ENCODE data around the gene ADAMTSL3. TPM values are rescaled to one million over a fixed set of nuclear protein-coding genes. Genes with fewer than 3 reads are reported as not detected.

ADAMTSL3 gene
- total RNA-seq, 1 experiment from 2014 or later = 0.05 TPM

DNA sequence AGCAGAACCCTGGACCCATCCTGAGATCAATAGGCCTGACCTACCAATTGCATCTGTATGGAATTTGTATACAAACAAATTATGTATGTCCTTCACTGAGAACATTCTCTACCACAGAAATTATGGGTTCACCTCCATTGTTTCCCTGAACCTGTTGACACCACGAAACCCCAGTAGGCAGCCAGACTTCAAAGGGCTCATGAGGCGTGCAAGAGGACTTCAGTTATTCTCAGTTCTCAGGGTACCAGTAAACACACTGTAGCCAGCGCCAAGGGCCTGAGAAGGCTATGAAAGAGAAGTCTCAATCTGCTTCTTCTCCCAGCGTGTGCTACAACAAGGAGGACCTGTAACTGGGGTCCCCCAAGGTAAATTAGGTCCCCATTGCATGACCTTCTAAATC lies 326.7 kb downstream of the ADAMTSL3 start:
- Histone ChIP-seq H3K4me2 (ENCODE audit: low read length) (no peak overlapping the region), H3K4me3 (replicated peaks in 1 of 2; ENCODE audit: low read depth in 1 of 2, low read length in 2 of 2) (no peak overlapping the region), H3K9me2 (ENCODE audit: insufficient read depth) (no peaks in the 10 kb centered on the region), H3K9ac (ENCODE audit: low read length) (no peak overlapping the region), H3K27me3 (ENCODE audit: insufficient read depth, low read length) (no peaks in the 10 kb centered on the region), H3K27ac (ENCODE audit: low read depth, low read length) (no peak overlapping the region), H2AFZ (ENCODE audit: low read depth, low read length, poor library complexity, severe bottlenecking) (no peak overlapping the region), H3K4me1 (ENCODE audit: control insufficient read depth in 1 of 2, insufficient read depth in 2 of 2, low read length in 2 of 2) (no peaks in the 10 kb centered on the region), H4K20me1 (ENCODE audit: insufficient read depth) (no peaks in the 10 kb centered on the region), H3K36me3 (ENCODE audit: control insufficient read depth in 1 of 2, insufficient read depth in 2 of 2, low read length in 2 of 2) (no peaks in the 10 kb centered on the region), H3K9me3 (ENCODE audit: control insufficient read depth in 1 of 2, insufficient read depth in 1 of 2, low read depth in 1 of 2, low read length in 2 of 2) (0 out of 4 replicates have a peak, but pooled peaks cover 0 to 5% of the 10 kb centered on the region in 2 experiments), H3K79me2 (ENCODE audit: insufficient read depth, low read length) (no peaks in the 10 kb centered on the region)
- ChIA-PET RAD21 (ENCODE audit: low non-redundant PET in 1 of 2, low total read pairs in 2 of 2, uncharacterized antibody in 2 of 2, unreplicated experiment in 2 of 2) (no interaction called here), CTCF (no interaction called here), POLR2A (no interaction called here)
- intact Hi-C loops (cut with micrococcal nuclease) = no loop called here
- no peak for TF ChIP-seq EGR1 (IDR thresholded peaks at IDR 0.05; ENCODE audit: low read depth)
- TF ChIP-seq, protein P1, sequence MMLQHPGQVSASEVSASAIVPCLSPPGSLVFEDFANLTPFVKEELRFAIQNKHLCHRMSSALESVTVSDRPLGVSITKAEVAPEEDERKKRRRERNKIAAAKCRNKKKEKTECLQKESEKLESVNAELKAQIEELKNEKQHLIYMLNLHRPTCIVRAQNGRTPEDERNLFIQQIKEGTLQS (IDR thresholded peaks at IDR 0.05) = no peak
- TF ChIP-seq EZH2phosphoT487 (IDR thresholded peaks at IDR 0.05; ENCODE audit: borderline replicate concordance) = no peak
- TF ChIP-seq, protein P2, sequence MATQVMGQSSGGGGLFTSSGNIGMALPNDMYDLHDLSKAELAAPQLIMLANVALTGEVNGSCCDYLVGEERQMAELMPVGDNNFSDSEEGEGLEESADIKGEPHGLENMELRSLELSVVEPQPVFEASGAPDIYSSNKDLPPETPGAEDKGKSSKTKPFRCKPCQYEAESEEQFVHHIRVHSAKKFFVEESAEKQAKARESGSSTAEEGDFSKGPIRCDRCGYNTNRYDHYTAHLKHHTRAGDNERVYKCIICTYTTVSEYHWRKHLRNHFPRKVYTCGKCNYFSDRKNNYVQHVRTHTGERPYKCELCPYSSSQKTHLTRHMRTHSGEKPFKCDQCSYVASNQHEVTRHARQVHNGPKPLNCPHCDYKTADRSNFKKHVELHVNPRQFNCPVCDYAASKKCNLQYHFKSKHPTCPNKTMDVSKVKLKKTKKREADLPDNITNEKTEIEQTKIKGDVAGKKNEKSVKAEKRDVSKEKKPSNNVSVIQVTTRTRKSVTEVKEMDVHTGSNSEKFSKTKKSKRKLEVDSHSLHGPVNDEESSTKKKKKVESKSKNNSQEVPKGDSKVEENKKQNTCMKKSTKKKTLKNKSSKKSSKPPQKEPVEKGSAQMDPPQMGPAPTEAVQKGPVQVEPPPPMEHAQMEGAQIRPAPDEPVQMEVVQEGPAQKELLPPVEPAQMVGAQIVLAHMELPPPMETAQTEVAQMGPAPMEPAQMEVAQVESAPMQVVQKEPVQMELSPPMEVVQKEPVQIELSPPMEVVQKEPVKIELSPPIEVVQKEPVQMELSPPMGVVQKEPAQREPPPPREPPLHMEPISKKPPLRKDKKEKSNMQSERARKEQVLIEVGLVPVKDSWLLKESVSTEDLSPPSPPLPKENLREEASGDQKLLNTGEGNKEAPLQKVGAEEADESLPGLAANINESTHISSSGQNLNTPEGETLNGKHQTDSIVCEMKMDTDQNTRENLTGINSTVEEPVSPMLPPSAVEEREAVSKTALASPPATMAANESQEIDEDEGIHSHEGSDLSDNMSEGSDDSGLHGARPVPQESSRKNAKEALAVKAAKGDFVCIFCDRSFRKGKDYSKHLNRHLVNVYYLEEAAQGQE (IDR thresholded peaks at IDR 0.05; ENCODE audit: low read depth) = no peak
- TF ChIP-seq CBX3 (IDR thresholded peaks at IDR 0.05; ENCODE audit: low read depth) = no peak
- no peak for TF ChIP-seq TCF7L2 (IDR thresholded peaks at IDR 0.05; ENCODE audit: borderline replicate concordance, extremely low read depth, insufficient read depth, insufficient read length)
- TF ChIP-seq ELF1 (IDR thresholded peaks at IDR 0.05; ENCODE audit: borderline replicate concordance, low read depth) = no peak
- TF ChIP-seq EZH2 (IDR thresholded peaks at IDR 0.05) = no peak
- no peak for TF ChIP-seq SRF (IDR thresholded peaks at IDR 0.05; ENCODE audit: low read depth)
- no peak for TF ChIP-seq ZFX (IDR thresholded peaks at IDR 0.05)
- TF ChIP-seq, protein P3, sequence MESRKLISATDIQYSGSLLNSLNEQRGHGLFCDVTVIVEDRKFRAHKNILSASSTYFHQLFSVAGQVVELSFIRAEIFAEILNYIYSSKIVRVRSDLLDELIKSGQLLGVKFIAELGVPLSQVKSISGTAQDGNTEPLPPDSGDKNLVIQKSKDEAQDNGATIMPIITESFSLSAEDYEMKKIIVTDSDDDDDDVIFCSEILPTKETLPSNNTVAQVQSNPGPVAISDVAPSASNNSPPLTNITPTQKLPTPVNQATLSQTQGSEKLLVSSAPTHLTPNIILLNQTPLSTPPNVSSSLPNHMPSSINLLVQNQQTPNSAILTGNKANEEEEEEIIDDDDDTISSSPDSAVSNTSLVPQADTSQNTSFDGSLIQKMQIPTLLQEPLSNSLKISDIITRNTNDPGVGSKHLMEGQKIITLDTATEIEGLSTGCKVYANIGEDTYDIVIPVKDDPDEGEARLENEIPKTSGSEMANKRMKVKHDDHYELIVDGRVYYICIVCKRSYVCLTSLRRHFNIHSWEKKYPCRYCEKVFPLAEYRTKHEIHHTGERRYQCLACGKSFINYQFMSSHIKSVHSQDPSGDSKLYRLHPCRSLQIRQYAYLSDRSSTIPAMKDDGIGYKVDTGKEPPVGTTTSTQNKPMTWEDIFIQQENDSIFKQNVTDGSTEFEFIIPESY (IDR thresholded peaks at IDR 0.05; ENCODE audit: extremely low read depth, insufficient replicate concordance, low read length) = no peak
- TF ChIP-seq JUND (IDR thresholded peaks at IDR 0.05) = no peak
- TF ChIP-seq, protein P4, sequence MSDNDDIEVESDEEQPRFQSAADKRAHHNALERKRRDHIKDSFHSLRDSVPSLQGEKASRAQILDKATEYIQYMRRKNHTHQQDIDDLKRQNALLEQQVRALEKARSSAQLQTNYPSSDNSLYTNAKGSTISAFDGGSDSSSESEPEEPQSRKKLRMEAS (IDR thresholded peaks at IDR 0.05) = no peak
- no peak for TF ChIP-seq SIN3A (IDR thresholded peaks at IDR 0.05; ENCODE audit: low read depth)
- no peak for TF ChIP-seq POLR2AphosphoS5 (IDR thresholded peaks at IDR 0.05; ENCODE audit: low read depth, low read length)
- TF ChIP-seq POLR2A (IDR thresholded peaks at IDR 0.05; ENCODE audit: borderline replicate concordance, extremely low read depth, insufficient read depth, insufficient read length) = no peak
- no TSS peak for BruUV-seq (replicated peaks)
- ATAC-seq (no peak), DNase-seq (ENCODE audit: low read depth, low spot score) (no peak)

All from HCT116 (cell line).